Neural progenitor cell (in vitro differentiated cells): ENCODE results near the gene IL6. TPM values are rescaled to one million over a fixed set of nuclear protein-coding genes. Genes with fewer than 3 reads are reported as not detected.

ENCODE experiments used
- DNase-seq: peaks from one replicate; pipeline ENCODE4 v3.0.0-alpha.2; 2016; ENCODE audit warnings: low spot score
- H2AFZ ChIP-seq: fragments of 200-600 bp; sonication (generic); replicated peaks from 2 replicates; pipeline ENCODE4 v1.6.1; 2016; ENCODE audit warnings: antibody characterized with exemption
- H3F3A ChIP-seq: fragments of 200-600 bp; sonication (generic); 2 replicates; pipeline ENCODE4 v1.6.1; 2016; ENCODE audit warnings: antibody characterized with exemption, low read depth
- H3K27ac ChIP-seq: fragments of 200-600 bp; sonication (generic); 2 replicates; pipeline ENCODE4 v1.5.1; 2016; ENCODE audit warnings: mild to moderate bottlenecking
- H3K27me3 ChIP-seq: fragments of 200-600 bp; sonication (generic); 2 replicates; pipeline ENCODE4 v1.6.1; 2016; ENCODE audit warnings: mild to moderate bottlenecking, moderate library complexity
- H3K36me3 ChIP-seq: fragments of 200-600 bp; sonication (generic); 2 replicates; pipeline ENCODE4 v1.5.1; 2016
- H3K4me1 ChIP-seq: fragments of 200-600 bp; sonication (generic); 2 replicates; pipeline ENCODE4 v1.6.1; 2016; ENCODE audit warnings: mixed run types
- H3K4me2 ChIP-seq: fragments of 200-600 bp; sonication (generic); 2 replicates; pipeline ENCODE4 v1.6.1; 2016
- H3K4me3 ChIP-seq: fragments of 200-600 bp; sonication (generic); 2 replicates; pipeline ENCODE4 v1.5.1; 2016
- H3K79me2 ChIP-seq: fragments of 200-600 bp; sonication (generic); 2 replicates; pipeline ENCODE4 v1.6.1; 2016; ENCODE audit warnings: low read depth
- H3K9ac ChIP-seq: fragments of 200-600 bp; sonication (generic); 2 replicates; pipeline ENCODE4 v1.6.1; 2016
- H3K9me3 ChIP-seq: fragments of 200-600 bp; sonication (generic); 2 replicates; pipeline ENCODE4 v1.5.1; 2016; ENCODE audit warnings: low read depth
- H4K20me1 ChIP-seq: fragments of 200-600 bp; sonication (generic); 2 replicates; pipeline ENCODE4 v1.6.1; 2016; ENCODE audit warnings: low read depth
- H3K27ac Mint-ChIP-seq: 3 replicates; pipeline ENCODE4 v1.8.0; 2021; ENCODE audit warnings: mixed read lengths
- H3K27me3 Mint-ChIP-seq: 2 replicates; pipeline ENCODE4 v1.8.0; 2022; ENCODE audit warnings: low read depth, mild to moderate bottlenecking, inconsistent platforms, moderate library complexity, mixed read lengths; ENCODE audit not compliant: insufficient read depth
- H3K36me3 Mint-ChIP-seq: 3 replicates; pipeline ENCODE4 v1.8.0; 2021; ENCODE audit warnings: mixed read lengths
- H3K4me1 Mint-ChIP-seq: 3 replicates; pipeline ENCODE4 v1.8.0; 2021; ENCODE audit warnings: mixed read lengths
- H3K4me3 Mint-ChIP-seq: 3 replicates; pipeline ENCODE4 v1.8.0; 2021; ENCODE audit warnings: mild to moderate bottlenecking, moderate library complexity, mixed read lengths
- H3K9me3 Mint-ChIP-seq: 3 replicates; pipeline ENCODE4 v1.8.0; 2020; ENCODE audit warnings: mixed read lengths
- EZH2 ChIP-seq: fragments of 200-600 bp; sonication (generic); IDR thresholded peaks from 2 replicates; pipeline ENCODE4 v1.6.1; 2017; ENCODE audit warnings: antibody characterized with exemption, mild to moderate bottlenecking, moderate library complexity
- EZH2phosphoT487 ChIP-seq: fragments of 200-600 bp; sonication (generic); IDR thresholded peaks from 2 replicates; pipeline ENCODE4 v1.6.1; 2017; ENCODE audit warnings: antibody characterized with exemption
- total RNA-seq: library from RNA; depleted of rRNA; stranded (reverse); fragments of >200 nt; gene quantifications from 2 replicates; pipeline ENCODE4 v1.2.3, GENCODE V29; 2015; ENCODE audit warnings: low replicate concordance
- TF ChIP-seq, protein P1 (sequence below): fragments of 200-600 bp; sonication (generic); IDR thresholded peaks from 2 replicates; pipeline ENCODE4 v1.5.1; 2017; ENCODE audit warnings: antibody characterized with exemption, mild to moderate bottlenecking

IL6 gene
- total RNA-seq, 1 donor from 2014 or later: not detected

GRCh38 chr7:22723181-22723601 lies 3.8 kb upstream of the IL6 start:
- H3K4me2 ChIP-seq: no peak overlapping the region
- Mint-ChIP-seq H3K27ac (peak overlapping the region; percentile 0), H3K4me3 (no peak overlapping the region), H3K36me3 (no peaks in the 10 kb centered on the region), H3K27me3 (no peaks in the 10 kb centered on the region), H3K4me1 (peaks cover 30% of the 10 kb centered on the region), H3K9me3 (no peaks in the 10 kb centered on the region)
- H2AFZ ChIP-seq: no peak overlapping the region
- peaks cover 8% of the 10 kb centered on the region for H3K4me1 ChIP-seq
- H3K9ac ChIP-seq: no peak overlapping the region
- DNase-seq: no peak
- H4K20me1 ChIP-seq: no peaks in the 10 kb centered on the region
- no peak overlapping the region for H3K4me3 ChIP-seq
- H3F3A ChIP-seq: no peaks in the 10 kb centered on the region
- TF ChIP-seq EZH2phosphoT487: no peak
- no peak for TF ChIP-seq EZH2
- TF ChIP-seq, protein P1, sequence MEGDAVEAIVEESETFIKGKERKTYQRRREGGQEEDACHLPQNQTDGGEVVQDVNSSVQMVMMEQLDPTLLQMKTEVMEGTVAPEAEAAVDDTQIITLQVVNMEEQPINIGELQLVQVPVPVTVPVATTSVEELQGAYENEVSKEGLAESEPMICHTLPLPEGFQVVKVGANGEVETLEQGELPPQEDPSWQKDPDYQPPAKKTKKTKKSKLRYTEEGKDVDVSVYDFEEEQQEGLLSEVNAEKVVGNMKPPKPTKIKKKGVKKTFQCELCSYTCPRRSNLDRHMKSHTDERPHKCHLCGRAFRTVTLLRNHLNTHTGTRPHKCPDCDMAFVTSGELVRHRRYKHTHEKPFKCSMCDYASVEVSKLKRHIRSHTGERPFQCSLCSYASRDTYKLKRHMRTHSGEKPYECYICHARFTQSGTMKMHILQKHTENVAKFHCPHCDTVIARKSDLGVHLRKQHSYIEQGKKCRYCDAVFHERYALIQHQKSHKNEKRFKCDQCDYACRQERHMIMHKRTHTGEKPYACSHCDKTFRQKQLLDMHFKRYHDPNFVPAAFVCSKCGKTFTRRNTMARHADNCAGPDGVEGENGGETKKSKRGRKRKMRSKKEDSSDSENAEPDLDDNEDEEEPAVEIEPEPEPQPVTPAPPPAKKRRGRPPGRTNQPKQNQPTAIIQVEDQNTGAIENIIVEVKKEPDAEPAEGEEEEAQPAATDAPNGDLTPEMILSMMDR: no peak
- H3K36me3 ChIP-seq: no peaks in the 10 kb centered on the region
- H3K9me3 ChIP-seq: no peaks in the 10 kb centered on the region
- peaks cover 17% of the 10 kb centered on the region for H3K27me3 ChIP-seq
- H3K27ac ChIP-seq: no peak overlapping the region
- no peaks in the 10 kb centered on the region for H3K79me2 ChIP-seq

DNA sequence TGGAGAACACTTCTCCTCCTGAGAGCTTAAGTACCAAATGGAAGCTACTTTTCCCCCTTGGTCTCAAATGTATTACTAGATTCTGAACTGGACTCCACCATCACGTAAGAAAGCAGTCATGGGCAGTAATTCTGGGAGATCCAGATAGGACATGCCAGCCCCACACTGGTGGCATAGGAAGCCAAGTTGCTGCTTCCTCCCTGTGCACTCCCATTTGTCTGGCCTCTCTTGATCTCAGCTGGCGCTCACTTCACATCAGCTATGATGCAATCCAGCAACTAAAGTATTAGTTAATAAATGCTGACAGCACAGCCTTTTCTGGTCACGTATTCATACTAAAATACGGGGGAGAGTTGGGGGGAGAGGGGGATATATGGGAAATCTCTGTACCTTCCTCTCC lies 3.4 kb upstream of the IL6 start:
- Histone ChIP-seq H3K4me1 (peaks cover 4% of the 10 kb centered on the region), H3K27ac (no peak overlapping the region), H3K4me3 (no peak overlapping the region), H3K4me2 (no peak overlapping the region), H3K79me2 (no peaks in the 10 kb centered on the region), H3F3A (no peaks in the 10 kb centered on the region), H3K9ac (no peak overlapping the region), H2AFZ (no peak overlapping the region), H3K36me3 (no peaks in the 10 kb centered on the region), H4K20me1 (no peaks in the 10 kb centered on the region), H3K27me3 (peaks cover 17% of the 10 kb centered on the region), H3K9me3 (no peaks in the 10 kb centered on the region)
- Mint-ChIP-seq H3K36me3 (no peaks in the 10 kb centered on the region), H3K27me3 (no peaks in the 10 kb centered on the region), H3K27ac (peak overlapping the region; percentile 0), H3K4me3 (no peak overlapping the region), H3K9me3 (no peaks in the 10 kb centered on the region), H3K4me1 (peaks cover 26% of the 10 kb centered on the region)
- TF ChIP-seq EZH2 (no peak), EZH2phosphoT487 (no peak)
- TF ChIP-seq, protein P1: no peak
- DNase-seq: no peak

DNA sequence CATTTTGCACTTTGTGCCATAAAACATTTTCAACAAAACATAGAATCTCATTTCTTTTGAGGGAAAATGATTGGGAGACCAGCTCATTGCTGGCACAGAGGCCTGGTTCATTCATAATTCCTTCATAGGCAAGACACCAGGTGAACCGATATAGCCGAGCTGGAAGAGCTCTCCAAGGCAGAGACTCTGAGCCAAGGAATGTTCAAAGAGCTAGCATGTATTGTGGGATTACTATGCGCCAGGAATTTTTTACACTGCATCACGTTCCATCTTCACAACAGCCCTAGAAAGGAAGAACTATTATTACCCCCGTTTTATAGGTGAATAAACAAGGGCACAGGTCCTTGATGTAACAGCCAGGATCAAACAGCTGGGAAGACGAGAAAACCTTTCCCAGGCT lies 2.1 kb upstream of the IL6 start:
- no peak overlapping the region for H3K4me3 Mint-ChIP-seq
- no peak overlapping the region for H3K27ac ChIP-seq
- no peaks in the 10 kb centered on the region for H4K20me1 ChIP-seq
- no peaks in the 10 kb centered on the region for H3K9me3 ChIP-seq
- H3K9ac ChIP-seq: no peak overlapping the region
- H3K4me2 ChIP-seq: no peak overlapping the region
- no peak for TF ChIP-seq EZH2
- no peak for TF ChIP-seq EZH2phosphoT487
- TF ChIP-seq, protein P1: no peak
- no peak for DNase-seq
- H3K4me1 ChIP-seq: no peaks in the 10 kb centered on the region
- H3K4me3 ChIP-seq: no peak overlapping the region
- no peak overlapping the region for H2AFZ ChIP-seq
- H3K9me3 Mint-ChIP-seq: no peaks in the 10 kb centered on the region
- no peak overlapping the region for H3K27ac Mint-ChIP-seq
- no peaks in the 10 kb centered on the region for H3K79me2 ChIP-seq
- no peaks in the 10 kb centered on the region for H3K36me3 ChIP-seq
- peaks cover 19% of the 10 kb centered on the region for H3K4me1 Mint-ChIP-seq
- H3K36me3 Mint-ChIP-seq: no peaks in the 10 kb centered on the region
- no peaks in the 10 kb centered on the region for H3F3A ChIP-seq
- H3K27me3 ChIP-seq: peaks cover 17% of the 10 kb centered on the region
- no peaks in the 10 kb centered on the region for H3K27me3 Mint-ChIP-seq
